ENCODE measurements around the gene SLC2A3. TPM values are rescaled to one million over a fixed set of nuclear protein-coding genes. Genes with fewer than 3 reads are reported as not detected.
A peak's percentile ranks its signal among the peaks of the same experiment; 100 is the strongest.

SLC2A3 gene
- total and polyA plus RNA-seq, 2 of the 13 experiments (the other 11 are each of a cell fraction or from before 2014, with no cell fraction given) = 39.3 to 580 TPM

- TF ChIP-seq, protein P1, sequence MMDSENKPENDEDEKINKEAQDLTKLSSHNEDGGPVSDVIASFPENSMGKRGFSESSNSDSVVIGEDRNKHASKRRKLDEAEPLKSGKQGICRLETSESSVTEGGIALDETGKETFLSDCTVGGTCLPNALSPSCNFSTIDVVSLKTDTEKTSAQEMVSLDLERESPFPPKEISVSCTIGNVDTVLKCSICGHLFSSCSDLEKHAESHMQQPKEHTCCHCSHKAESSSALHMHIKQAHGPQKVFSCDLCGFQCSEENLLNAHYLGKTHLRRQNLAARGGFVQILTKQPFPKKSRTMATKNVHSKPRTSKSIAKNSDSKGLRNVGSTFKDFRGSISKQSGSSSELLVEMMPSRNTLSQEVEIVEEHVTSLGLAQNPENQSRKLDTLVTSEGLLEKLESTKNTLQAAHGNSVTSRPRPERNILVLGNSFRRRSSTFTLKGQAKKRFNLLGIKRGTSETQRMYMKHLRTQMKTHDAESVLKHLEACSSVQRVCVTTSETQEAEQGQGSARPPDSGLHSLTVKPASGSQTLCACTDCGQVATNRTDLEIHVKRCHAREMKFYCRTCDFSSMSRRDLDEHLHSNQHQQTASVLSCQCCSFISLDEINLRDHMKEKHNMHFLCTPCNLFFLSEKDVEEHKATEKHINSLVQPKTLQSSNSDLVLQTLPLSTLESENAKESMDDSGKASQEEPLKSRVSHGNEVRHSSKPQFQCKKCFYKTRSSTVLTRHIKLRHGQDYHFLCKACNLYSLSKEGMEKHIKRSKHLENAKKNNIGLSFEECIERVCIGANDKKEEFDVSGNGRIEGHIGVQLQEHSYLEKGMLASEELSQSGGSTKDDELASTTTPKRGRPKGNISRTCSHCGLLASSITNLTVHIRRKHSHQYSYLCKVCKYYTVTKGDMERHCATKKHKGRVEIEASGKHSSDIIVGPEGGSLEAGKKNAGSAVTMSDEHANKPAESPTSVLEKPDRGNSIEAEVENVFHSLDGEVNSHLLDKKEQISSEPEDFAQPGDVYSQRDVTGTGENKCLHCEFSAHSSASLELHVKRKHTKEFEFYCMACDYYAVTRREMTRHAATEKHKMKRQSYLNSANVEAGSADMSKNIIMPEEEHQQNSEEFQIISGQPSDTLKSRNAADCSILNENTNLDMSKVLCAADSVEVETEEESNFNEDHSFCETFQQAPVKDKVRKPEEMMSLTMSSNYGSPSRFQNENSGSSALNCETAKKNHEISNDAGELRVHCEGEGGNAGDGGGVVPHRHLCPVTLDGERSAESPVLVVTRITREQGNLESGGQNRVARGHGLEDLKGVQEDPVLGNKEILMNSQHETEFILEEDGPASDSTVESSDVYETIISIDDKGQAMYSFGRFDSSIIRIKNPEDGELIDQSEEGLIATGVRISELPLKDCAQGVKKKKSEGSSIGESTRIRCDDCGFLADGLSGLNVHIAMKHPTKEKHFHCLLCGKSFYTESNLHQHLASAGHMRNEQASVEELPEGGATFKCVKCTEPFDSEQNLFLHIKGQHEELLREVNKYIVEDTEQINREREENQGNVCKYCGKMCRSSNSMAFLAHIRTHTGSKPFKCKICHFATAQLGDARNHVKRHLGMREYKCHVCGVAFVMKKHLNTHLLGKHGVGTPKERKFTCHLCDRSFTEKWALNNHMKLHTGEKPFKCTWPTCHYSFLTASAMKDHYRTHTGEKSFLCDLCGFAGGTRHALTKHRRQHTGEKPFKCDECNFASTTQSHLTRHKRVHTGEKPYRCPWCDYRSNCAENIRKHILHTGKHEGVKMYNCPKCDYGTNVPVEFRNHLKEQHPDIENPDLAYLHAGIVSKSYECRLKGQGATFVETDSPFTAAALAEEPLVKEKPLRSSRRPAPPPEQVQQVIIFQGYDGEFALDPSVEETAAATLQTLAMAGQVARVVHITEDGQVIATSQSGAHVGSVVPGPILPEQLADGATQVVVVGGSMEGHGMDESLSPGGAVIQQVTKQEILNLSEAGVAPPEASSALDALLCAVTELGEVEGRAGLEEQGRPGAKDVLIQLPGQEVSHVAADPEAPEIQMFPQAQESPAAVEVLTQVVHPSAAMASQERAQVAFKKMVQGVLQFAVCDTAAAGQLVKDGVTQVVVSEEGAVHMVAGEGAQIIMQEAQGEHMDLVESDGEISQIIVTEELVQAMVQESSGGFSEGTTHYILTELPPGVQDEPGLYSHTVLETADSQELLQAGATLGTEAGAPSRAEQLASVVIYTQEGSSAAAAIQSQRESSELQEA (CRISPR knock-in tag; IDR thresholded peaks at IDR 0.05; ENCODE audit: not compliant biosample characterization) = no peak
- TF ChIP-seq ZNF646 (CRISPR knock-in tag; IDR thresholded peaks at IDR 0.05) = peak; percentile 86
- no peak for TF ChIP-seq AGO1 (IDR thresholded peaks at IDR 0.05; ENCODE audit: low read depth, low read length, poor library complexity, severe bottlenecking)
- TF ChIP-seq ZFY (CRISPR knock-in tag; IDR thresholded peaks at IDR 0.05) = peak; percentile 31; the same call in 1 of the 2 replicates
- TF ChIP-seq, protein P2, sequence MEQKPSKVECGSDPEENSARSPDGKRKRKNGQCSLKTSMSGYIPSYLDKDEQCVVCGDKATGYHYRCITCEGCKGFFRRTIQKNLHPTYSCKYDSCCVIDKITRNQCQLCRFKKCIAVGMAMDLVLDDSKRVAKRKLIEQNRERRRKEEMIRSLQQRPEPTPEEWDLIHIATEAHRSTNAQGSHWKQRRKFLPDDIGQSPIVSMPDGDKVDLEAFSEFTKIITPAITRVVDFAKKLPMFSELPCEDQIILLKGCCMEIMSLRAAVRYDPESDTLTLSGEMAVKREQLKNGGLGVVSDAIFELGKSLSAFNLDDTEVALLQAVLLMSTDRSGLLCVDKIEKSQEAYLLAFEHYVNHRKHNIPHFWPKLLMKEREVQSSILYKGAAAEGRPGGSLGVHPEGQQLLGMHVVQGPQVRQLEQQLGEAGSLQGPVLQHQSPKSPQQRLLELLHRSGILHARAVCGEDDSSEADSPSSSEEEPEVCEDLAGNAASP (CRISPR knock-in tag; IDR thresholded peaks at IDR 0.05; ENCODE audit: borderline replicate concordance) = peak; percentile 60; the same call in 1 of the 2 replicates
- TF ChIP-seq HMG20A (CRISPR knock-in tag; IDR thresholded peaks at IDR 0.05; ENCODE audit: borderline replicate concordance) = peak; percentile 73; the same call in 1 of the 2 replicates
- TF ChIP-seq, protein P3, sequence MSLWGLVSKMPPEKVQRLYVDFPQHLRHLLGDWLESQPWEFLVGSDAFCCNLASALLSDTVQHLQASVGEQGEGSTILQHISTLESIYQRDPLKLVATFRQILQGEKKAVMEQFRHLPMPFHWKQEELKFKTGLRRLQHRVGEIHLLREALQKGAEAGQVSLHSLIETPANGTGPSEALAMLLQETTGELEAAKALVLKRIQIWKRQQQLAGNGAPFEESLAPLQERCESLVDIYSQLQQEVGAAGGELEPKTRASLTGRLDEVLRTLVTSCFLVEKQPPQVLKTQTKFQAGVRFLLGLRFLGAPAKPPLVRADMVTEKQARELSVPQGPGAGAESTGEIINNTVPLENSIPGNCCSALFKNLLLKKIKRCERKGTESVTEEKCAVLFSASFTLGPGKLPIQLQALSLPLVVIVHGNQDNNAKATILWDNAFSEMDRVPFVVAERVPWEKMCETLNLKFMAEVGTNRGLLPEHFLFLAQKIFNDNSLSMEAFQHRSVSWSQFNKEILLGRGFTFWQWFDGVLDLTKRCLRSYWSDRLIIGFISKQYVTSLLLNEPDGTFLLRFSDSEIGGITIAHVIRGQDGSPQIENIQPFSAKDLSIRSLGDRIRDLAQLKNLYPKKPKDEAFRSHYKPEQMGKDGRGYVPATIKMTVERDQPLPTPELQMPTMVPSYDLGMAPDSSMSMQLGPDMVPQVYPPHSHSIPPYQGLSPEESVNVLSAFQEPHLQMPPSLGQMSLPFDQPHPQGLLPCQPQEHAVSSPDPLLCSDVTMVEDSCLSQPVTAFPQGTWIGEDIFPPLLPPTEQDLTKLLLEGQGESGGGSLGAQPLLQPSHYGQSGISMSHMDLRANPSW (CRISPR knock-in tag; IDR thresholded peaks at IDR 0.05; ENCODE audit: borderline replicate concordance) = peak; percentile 51; the same call in 1 of the 2 replicates
Measured at GRCh38 chr12:7907009-7907408, 29.0 kb downstream of the SLC2A3 start (continued).
